Nephron (organoid): Measurements from ENCODE around the gene ALKBH7.
A peak's percentile ranks its signal among the peaks of the same experiment; 100 is the strongest.

Experiments
- H3K27ac Mint-ChIP-seq, 3 experiments: 2 replicates each; pipeline ENCODE4 v1.8.0; 2020; ENCODE audit warnings: mixed read lengths in 3 of 3, mild to moderate bottlenecking in 2 of 3, moderate library complexity in 1 of 3
- H3K27me3 Mint-ChIP-seq: 2 replicates; pipeline ENCODE4 v1.8.0; 2021; ENCODE audit warnings: low read depth, mild to moderate bottlenecking, moderate library complexity, mixed read lengths
- H3K36me3 Mint-ChIP-seq: 2 replicates; pipeline ENCODE4 v1.8.0; 2020; ENCODE audit warnings: low read depth, mixed read lengths
- H3K4me1 Mint-ChIP-seq: 2 replicates; pipeline ENCODE4 v1.8.0; 2020; ENCODE audit warnings: mixed read lengths
- H3K4me3 Mint-ChIP-seq, 3 experiments: 2 replicates each; pipeline ENCODE4 v1.8.0; 2020; ENCODE audit warnings: mild to moderate bottlenecking in 3 of 3, mixed read lengths in 3 of 3, moderate library complexity in 2 of 3
- H3K9me3 Mint-ChIP-seq: 2 replicates; pipeline ENCODE4 v1.8.0; 2020; ENCODE audit warnings: mixed read lengths
- CTCF ChIP-seq, 3 experiments: fragments of 200-600 bp; sonication (generic); IDR thresholded peaks; one replicate each; pipeline ENCODE4 v1.5.0; 2021; ENCODE audit warnings: antibody characterized with exemption in 3 of 3; ENCODE audit not compliant: unreplicated experiment in 3 of 3

Gene ALKBH7

GRCh38 chr19:6402058-6402457, 29.5 kb downstream of the ALKBH7 start:
- peak overlapping the region; percentile 71 to 81 (median 74) for H3K27ac Mint-ChIP-seq
- H3K4me1 Mint-ChIP-seq: peaks cover 13% of the 10 kb centered on the region
- no peaks in the 10 kb centered on the region for H3K36me3 Mint-ChIP-seq
- no peaks in the 10 kb centered on the region for H3K9me3 Mint-ChIP-seq
- H3K4me3 Mint-ChIP-seq: no peak overlapping the region
- H3K27me3 Mint-ChIP-seq: no peaks in the 10 kb centered on the region
- no peak for TF ChIP-seq CTCF (IDR thresholded peaks at IDR 0.05; ENCODE audit: unreplicated experiment in 3 of 3)

- Mint-ChIP-seq H3K36me3 (no peaks in the 10 kb centered on the region), H3K27me3 (no peaks in the 10 kb centered on the region), H3K9me3 (no peaks in the 10 kb centered on the region), H3K4me3 (no peak overlapping the region), H3K27ac (peak overlapping the region; percentile 83 to 94 (median 94)), H3K4me1 (peaks cover 13% of the 10 kb centered on the region)
- no peak for TF ChIP-seq CTCF (IDR thresholded peaks at IDR 0.05; ENCODE audit: unreplicated experiment in 3 of 3)
Measured at GRCh38 chr19:6402837-6403608, 30.4 kb downstream of the ALKBH7 start.

- Mint-ChIP-seq H3K27me3 (no peaks in the 10 kb centered on the region), H3K9me3 (no peaks in the 10 kb centered on the region), H3K36me3 (no peaks in the 10 kb centered on the region), H3K4me3 (no peak overlapping the region), H3K4me1 (peaks cover 13% of the 10 kb centered on the region), H3K27ac (no peak overlapping the region)
- no peak for TF ChIP-seq CTCF (IDR thresholded peaks at IDR 0.05; ENCODE audit: unreplicated experiment in 3 of 3)
Measured at GRCh38 chr19:6406401-6406800, 33.8 kb downstream of the ALKBH7 start.

GRCh38 chr19:6409346-6409745, 36.8 kb downstream of the ALKBH7 start:
- Mint-ChIP-seq H3K9me3 (no peaks in the 10 kb centered on the region), H3K27me3 (no peaks in the 10 kb centered on the region), H3K27ac (no peak overlapping the region), H3K4me3 (no peak overlapping the region), H3K36me3 (peaks cover 13% of the 10 kb centered on the region), H3K4me1 (peaks cover 12% of the 10 kb centered on the region)
- no peak for TF ChIP-seq CTCF (IDR thresholded peaks at IDR 0.05; ENCODE audit: unreplicated experiment in 3 of 3)

GRCh38 chr19:6412061-6412446, 39.5 kb downstream of the ALKBH7 start:
- H3K27ac Mint-ChIP-seq: peak overlapping the region in 1 of 3 experiments; percentile 94
- H3K4me1 Mint-ChIP-seq: peaks cover 13% of the 10 kb centered on the region
- no peak for TF ChIP-seq CTCF (IDR thresholded peaks at IDR 0.05; ENCODE audit: unreplicated experiment in 3 of 3)
- H3K36me3 Mint-ChIP-seq: peaks cover 22% of the 10 kb centered on the region
- H3K27me3 Mint-ChIP-seq: no peaks in the 10 kb centered on the region
- no peaks in the 10 kb centered on the region for H3K9me3 Mint-ChIP-seq
- H3K4me3 Mint-ChIP-seq: no peak overlapping the region
